A549 (cell line): ENCODE data around the gene PIGP. TPM values are rescaled to one million over a fixed set of nuclear protein-coding genes. Genes with fewer than 3 reads are reported as not detected.

ENCODE experiments used
- ATAC-seq, 2 experiments: fragments of 200-7000 bp in 1 of 2; fragments of >200 bp in 1 of 2; cut with Nextera tagmentation in 1 of 2; cut with Tn5 transposase in 1 of 2; 3 replicates each; pipeline versions ENCODE4 v1.8.0 to v1.9.1; 2018 to 2020; ENCODE audit warnings: mild to moderate bottlenecking in 1 of 2, moderate library complexity in 1 of 2
- CTCF ChIA-PET: fragments of 300-600 bp; sonication (Branson Sonifier 250); formaldehyde crosslinking; extraction: SDS; loops from one replicate; lab custom pipeline; 2021; ENCODE audit warnings: antibody characterized with exemption, inconsistent platforms; lab: Yijun Ruan, JAX
- POLR2A ChIA-PET: fragments of 350-600 bp; formaldehyde crosslinking; extraction: SDS; loops from one replicate; lab custom pipeline; 2021; ENCODE audit warnings: antibody characterized with exemption, inconsistent platforms; lab: Yijun Ruan, JAX
- DNase-seq, 2 experiments: peaks; one replicate each; pipeline versions ENCODE4 v3.0.0 to v3.0.0-alpha.2; 2011 to 2016; ENCODE audit warnings: low read depth in 1 of 2, low spot score in 1 of 2
- FAIRE-seq: peaks from 2 replicates; lab custom pipeline; 2011; peaks lifted over from hg19 to GRCh38; lab: Jason Lieb, UNC
- H3K27ac ChIP-seq, 2 experiments: fragments of >200 bp; sonication (Bioruptor Twin); formaldehyde crosslinking; 3 replicates each; pipeline ENCODE4 v1.5.1; 2016 to 2017
- H3K4me1 ChIP-seq: fragments of >200 bp; sonication (Bioruptor Twin); formaldehyde crosslinking; 3 replicates; pipeline ENCODE4 v1.6.1; 2016
- H3K4me2 ChIP-seq: fragments of >200 bp; sonication (Bioruptor Twin); formaldehyde crosslinking; 3 replicates; pipeline ENCODE4 v1.6.1; 2016
- H3K4me3 ChIP-seq: fragments of >200 bp; sonication (Bioruptor Twin); formaldehyde crosslinking; 3 replicates; pipeline ENCODE4 v1.5.1; 2016
- H3K9me3 ChIP-seq: fragments of >200 bp; sonication (Bioruptor Twin); formaldehyde crosslinking; 3 replicates; pipeline ENCODE4 v1.6.1; 2016
- BCL3 ChIP-seq: fragments of >200 bp; sonication (Bioruptor Twin); formaldehyde crosslinking; IDR thresholded peaks from 3 replicates; pipeline ENCODE4 v1.6.1; 2016
- E2F6 ChIP-seq: IDR thresholded peaks from 2 replicates; pipeline ENCODE4 v1.6.1; 2012; ENCODE audit warnings: low read depth, borderline replicate concordance
- FOSL2 ChIP-seq, 2 experiments: fragments of 450-650 bp in 1 of 2; fragments of >200 bp in 1 of 2; sonication (Bioruptor Twin) in 1 of 2; formaldehyde crosslinking; IDR thresholded peaks; 2 replicates each; pipeline versions ENCODE4 v1.5.0 to v1.6.1; 2016 to 2020; ENCODE audit warnings: mild to moderate bottlenecking in 1 of 2, moderate library complexity in 1 of 2
- GATA3 ChIP-seq: IDR thresholded peaks from 2 replicates; pipeline ENCODE4 v1.6.1; 2012; ENCODE audit warnings: borderline replicate concordance
- HEYL ChIP-seq: fragments of 250-450 bp; sonication (Bioruptor Pico); IDR thresholded peaks from 2 replicates; pipeline ENCODE4 v1.8.0; 2021; ENCODE audit warnings: mild to moderate bottlenecking, moderate library complexity
- HOXA7 ChIP-seq: fragments of 250-450 bp; sonication (Bioruptor Pico); IDR thresholded peaks from 2 replicates; pipeline ENCODE4 v1.5.0; 2020; ENCODE audit warnings: mild to moderate bottlenecking, moderate library complexity
- JUN ChIP-seq, 2 experiments: fragments of >200 bp; sonication (Bioruptor Twin); formaldehyde crosslinking; IDR thresholded peaks; 2 replicates in 1 of 2; 3 replicates in 1 of 2; pipeline ENCODE4 v1.6.1; 2016 to 2017
- KDM1A ChIP-seq: fragments of 200-600 bp; sonication (generic); IDR thresholded peaks from 2 replicates; pipeline ENCODE4 v1.6.1; 2016; ENCODE audit warnings: low read depth, mild to moderate bottlenecking
- MAFK ChIP-seq: fragments of 450-650 bp; IDR thresholded peaks from 2 replicates; pipeline ENCODE4 v1.6.1; 2014; ENCODE audit not compliant: partially characterized antibody
- MAX ChIP-seq: IDR thresholded peaks from 2 replicates; pipeline ENCODE4 v1.6.1; 2012
- PHF8 ChIP-seq: fragments of 200-600 bp; sonication (generic); IDR thresholded peaks from 2 replicates; pipeline ENCODE4 v1.6.1; 2016; ENCODE audit warnings: low read depth, mild to moderate bottlenecking, antibody characterized with exemption, moderate library complexity, borderline replicate concordance
- POLR2A ChIP-seq: IDR thresholded peaks from 2 replicates; pipeline ENCODE4 v1.6.1; 2012; ENCODE audit warnings: mild to moderate bottlenecking, low read length
- TFCP2L1 ChIP-seq: fragments of 250-450 bp; sonication (Bioruptor Pico); IDR thresholded peaks from 2 replicates; pipeline ENCODE4 v1.5.0; 2021; ENCODE audit warnings: mild to moderate bottlenecking
- WGBS: methylation state at CpG from one replicate; pipeline ENCODE4 v1.1.6; 2017; ENCODE audit errors: missing lambda C conversion rate; 5-methylcytosine and 5-hydroxymethylcytosine counted together
- polyA plus RNA-seq, 4 experiments: library from polyadenylated mRNA; depleted of rRNA in 3 of 4; stranded (reverse); fragments of >200 nt; fragmentation: RNase III in 1 of 4; extraction: RNeasy Plus Mini Kit Qiagen cat#74134 plus additional on column Dnase treatment in 1 of 4; gene quantifications; 2 replicates in 3 of 4; 3 replicates in 1 of 4; pipeline ENCODE4 v1.2.3, GENCODE V29; 2011 to 2017

The PIGP gene
- polyA plus RNA-seq, 2 of the 4 experiments (the other 2 are of a cell fraction): 14.8 to 49.5 TPM

DNA sequence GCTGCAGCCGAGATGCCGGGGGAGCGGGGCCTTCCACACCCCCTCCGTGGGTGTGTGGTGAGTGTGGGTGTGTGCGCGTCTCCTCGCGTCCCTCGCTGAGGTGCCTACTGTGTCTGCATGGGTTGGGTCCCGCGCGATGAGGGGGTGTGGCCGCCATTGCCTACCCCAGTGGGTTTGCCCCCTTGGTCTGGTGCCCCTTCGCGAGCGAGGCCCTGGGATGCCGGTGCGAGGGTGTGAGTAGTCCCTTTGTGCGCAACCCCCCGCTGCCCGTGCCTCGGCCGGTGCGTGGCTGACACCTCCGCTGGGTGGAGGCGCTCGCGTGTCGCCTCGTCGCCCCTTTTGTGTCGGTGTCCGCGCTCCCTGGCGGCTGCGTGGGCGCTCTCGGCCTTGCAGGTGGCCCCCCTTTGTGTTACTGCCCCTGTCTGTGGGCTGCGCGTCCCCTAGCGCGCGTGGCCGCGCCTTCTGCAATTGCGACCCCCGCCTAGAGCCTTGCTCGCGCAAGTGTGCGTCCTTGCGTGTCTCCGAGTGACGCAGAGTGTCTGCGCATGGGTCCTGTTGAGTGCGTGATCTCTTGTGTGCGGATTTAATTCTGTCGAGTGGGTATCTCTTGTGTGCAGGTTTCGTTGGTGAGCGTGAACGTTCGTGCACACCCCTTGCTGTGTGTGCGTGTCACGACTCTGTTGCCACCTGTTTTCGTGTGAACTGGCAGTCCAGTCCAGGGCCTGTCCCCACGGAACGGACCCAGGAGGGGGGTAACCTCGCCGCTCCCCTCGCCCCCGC is 736 bp upstream of the PIGP start:
- 0% methylated on average over 3 of the region's 70 CpGs for WGBS
- no peak for FAIRE-seq
- ChIA-PET CTCF (no interaction called here), POLR2A (no interaction called here)
- H3K4me3 ChIP-seq: peak overlapping the region; percentile 79
- peak overlapping the region; percentile 95 to 99 for H3K27ac ChIP-seq
- DNase-seq: peak in 1 of 2 experiments; percentile 14
- TF ChIP-seq JUN (IDR thresholded peaks at IDR 0.05): no peak
- TF ChIP-seq HOXA7: no peak
- 0 out of 2 replicates have a peak, but pooled peaks have one; percentile 6 for TF ChIP-seq E2F6
- ATAC-seq: peak; percentile 33 to 37; a peak in 4 of 6 replicates
- no peaks in the 10 kb centered on the region for H3K9me3 ChIP-seq
- H3K4me2 ChIP-seq: peak overlapping the region; percentile 84
- peaks cover 8% of the 10 kb centered on the region; the same call in 2 of the 3 replicates for H3K4me1 ChIP-seq

- Histone ChIP-seq H3K9me3 (no peaks in the 10 kb centered on the region), H3K4me3 (peak overlapping the region; percentile 79), H3K27ac (peak overlapping the region; percentile 95 to 99), H3K4me1 (peaks cover 8% of the 10 kb centered on the region; the same call in 2 of the 3 replicates), H3K4me2 (peak overlapping the region; percentile 99)
- FAIRE-seq (no peak), ATAC-seq (peak; percentile 74 to 86), DNase-seq (peak in 1 of 2 experiments; percentile 25)
- peak; percentile 64 for TF ChIP-seq POLR2A
- peak; percentile 51 to 91; a peak in 3 of 5 replicates for TF ChIP-seq JUN (IDR thresholded peaks at IDR 0.05)
- 0 out of 2 replicates have a peak, but pooled peaks have one; percentile 18 for TF ChIP-seq TFCP2L1 (CRISPR knock-in tag)
- TF ChIP-seq GATA3: 0 out of 2 replicates have a peak, but pooled peaks have one; percentile 30
- TF ChIP-seq PHF8: peak; percentile 76; the same call in 1 of the 2 replicates
- 0 out of 2 replicates have a peak, but pooled peaks have one; percentile 3 for TF ChIP-seq E2F6
- peak; percentile 70 for TF ChIP-seq MAX
- TF ChIP-seq KDM1A: no peak
- TF ChIP-seq FOSL2 (IDR thresholded peaks at IDR 0.05): no peak
- TF ChIP-seq FOSL2 (CRISPR knock-in tag; IDR thresholded peaks at IDR 0.05): no peak
- peak; percentile 46; the same call in 2 of the 3 replicates for TF ChIP-seq BCL3
- ChIA-PET POLR2A (interaction anchor here (1.0 to 1.4 kb wide), 3 partner anchors 12 to 83 kb away, joined by 3 to 5 read pairs (median 4); no protein-coding TSS in a partner anchor), CTCF (interaction anchor here (1.1 kb wide), 1 partner anchor 96 kb away, joined by 4 read pairs; no protein-coding TSS in a partner anchor)
- 2% methylated on average over 17 of the region's 54 CpGs for WGBS
These were observed 440 bp downstream of the PIGP start for GRCh38 chr21:37072274-37072987.

DNA sequence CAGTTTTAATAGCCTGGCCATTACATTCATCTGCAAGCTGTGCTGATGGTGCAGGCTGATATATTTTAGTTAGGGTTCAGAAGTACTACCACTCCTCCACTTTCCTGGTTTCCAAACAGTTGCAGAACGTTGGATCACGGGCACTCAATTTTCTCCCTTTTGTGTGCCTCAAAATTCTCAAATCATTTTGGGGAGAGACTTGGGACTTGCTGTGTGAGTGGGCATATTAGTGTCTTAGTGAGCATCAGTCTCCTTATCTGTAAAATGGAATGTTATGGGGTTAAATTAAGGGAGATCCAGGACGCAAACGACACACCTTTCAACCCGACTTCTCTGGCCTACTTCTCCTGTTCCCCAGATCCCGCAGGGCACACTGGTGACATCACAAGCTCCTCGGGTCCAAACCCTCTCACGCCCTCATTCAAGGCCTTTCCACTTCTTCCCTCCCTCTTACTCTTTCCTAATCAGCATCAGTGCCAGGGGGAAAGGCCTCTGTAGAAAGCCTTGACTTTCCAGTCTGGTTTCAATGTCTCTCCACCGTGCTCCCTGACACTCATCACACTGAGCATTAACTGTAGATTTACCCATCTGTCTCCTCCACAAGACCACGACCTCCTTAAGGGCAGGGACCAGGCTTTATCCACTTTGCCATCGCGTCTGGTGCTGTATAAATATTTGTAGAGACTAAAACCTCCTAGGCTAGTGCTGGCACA is 1.2 kb downstream of the PIGP start:
- WGBS: 19% methylated on average over 10 of the region's 12 CpGs
- Histone ChIP-seq H3K4me2 (peak overlapping the region; percentile 99), H3K27ac (peak overlapping the region; percentile 95 to 99), H3K4me1 (peaks cover 8% of the 10 kb centered on the region; the same call in 2 of the 3 replicates), H3K9me3 (no peaks in the 10 kb centered on the region), H3K4me3 (peak overlapping the region; percentile 79)
- POLR2A ChIA-PET: interaction anchor here (1.3 to 1.4 kb wide), 2 partner anchors 62 to 82 kb away, joined by 3 to 4 read pairs; no protein-coding TSS in a partner anchor
- DNase-seq: peak; percentile 23 to 70
- FAIRE-seq: no peak
- peak in 1 of 2 experiments; percentile 20; a peak in 3 of 6 replicates for ATAC-seq
- CTCF ChIA-PET: interaction anchor here (1.1 to 1.3 kb wide), 2 partner anchors 16 to 95 kb away, joined by 4 read pairs; no protein-coding TSS in a partner anchor
- TF ChIP-seq MAFK (no peak), HEYL (CRISPR knock-in tag) (no peak)
